H1 (cell line): Measurements from ENCODE around the gene ARRB1. TPM values are rescaled to one million over a fixed set of nuclear protein-coding genes. Genes with fewer than 3 reads are reported as not detected.

ENCODE experiments used
- CTCF ChIA-PET: fragments of 300-600 bp; sonication (Branson Sonifier 250); formaldehyde crosslinking; loops from one replicate; lab custom pipeline; 2021; ENCODE audit not compliant: partially characterized antibody; lab: Charles Lee
- POLR2A ChIA-PET: fragments of 300-600 bp; sonication (Branson Sonifier 250); formaldehyde crosslinking; loops from one replicate; lab custom pipeline; 2021; ENCODE audit warnings: inconsistent platforms; ENCODE audit not compliant: partially characterized antibody; lab: Charles Lee
- DNase-seq, 2 experiments: peaks; one replicate each; pipeline versions ENCODE4 v3.0.0 to v3.0.0-alpha.2; 2010 to 2022; ENCODE audit warnings: low spot score in 2 of 2, low read depth in 1 of 2, mixed read lengths in 1 of 2
- FAIRE-seq: peaks from 2 replicates; lab custom pipeline; 2011; peaks lifted over from hg19 to GRCh38; lab: Jason Lieb, UNC
- H2AFZ ChIP-seq: 2 replicates; pipeline ENCODE4 v1.8.1; 2012; ENCODE audit warnings: low read length, inconsistent platforms
- H2AK5ac ChIP-seq: 2 replicates; pipeline ENCODE4 v1.6.1; 2013; ENCODE audit warnings: low read depth, low read length
- H2BK120ac ChIP-seq: replicated peaks from 2 replicates; pipeline ENCODE3; 2013; ENCODE audit warnings: low read depth, low read length, inconsistent platforms
- H2BK12ac ChIP-seq: 2 replicates; pipeline ENCODE4 v1.6.1; 2013; ENCODE audit warnings: low read depth, low read length
- H2BK15ac ChIP-seq: 2 replicates; pipeline ENCODE4 v1.6.1; 2013; ENCODE audit warnings: low read length
- H2BK20ac ChIP-seq: 2 replicates; pipeline ENCODE4 v1.6.1; 2013; ENCODE audit warnings: low read length
- H2BK5ac ChIP-seq: 2 replicates; pipeline ENCODE4 v1.6.1; 2013; ENCODE audit warnings: low read depth, low read length
- H3K14ac ChIP-seq: 2 replicates; pipeline ENCODE4 v1.6.1; 2013; ENCODE audit warnings: inconsistent platforms; ENCODE audit not compliant: insufficient read length
- H3K18ac ChIP-seq: 2 replicates; pipeline ENCODE4 v1.6.1; 2013; ENCODE audit warnings: low read length; ENCODE audit errors: extremely low read depth
- H3K23ac ChIP-seq: 2 replicates; pipeline ENCODE4 v1.6.1; 2013; ENCODE audit warnings: inconsistent platforms; ENCODE audit not compliant: insufficient read length
- H3K23me2 ChIP-seq: 2 replicates; pipeline ENCODE4 v1.6.1; 2013; ENCODE audit warnings: low read depth, low read length
- H3K27ac ChIP-seq: 2 replicates; pipeline ENCODE4 v1.6.1; 2011; ENCODE audit warnings: low read depth, low read length, inconsistent platforms
- H3K27me3 ChIP-seq, 4 experiments: replicated peaks in 1 of 4; 1 replicate in 1 of 4; 2 replicates in 3 of 4; pipeline versions ENCODE4 v1.6.1 to v1.8.1; 2011 to 2013; ENCODE audit warnings: low read length in 3 of 4, mild to moderate bottlenecking in 3 of 4, inconsistent platforms in 2 of 4, mixed read lengths in 2 of 4, moderate library complexity in 1 of 4; ENCODE audit not compliant: control insufficient read depth in 3 of 4, insufficient read depth in 3 of 4; ENCODE audit errors: extremely low read depth in 1 of 4
- H3K36me3 ChIP-seq, 4 experiments: 2 replicates each; pipeline versions ENCODE4 v1.6.1 to v1.8.1; 2011 to 2013; ENCODE audit warnings: mild to moderate bottlenecking in 4 of 4, low read length in 3 of 4, moderate library complexity in 2 of 4, control low read depth in 1 of 4, inconsistent platforms in 1 of 4; ENCODE audit not compliant: insufficient read depth in 4 of 4, control insufficient read depth in 2 of 4
- H3K4ac ChIP-seq: replicated peaks from 2 replicates; pipeline ENCODE3; 2013; ENCODE audit warnings: low read length, low read depth, mixed read lengths, inconsistent platforms; ENCODE audit not compliant: insufficient read length
- H3K4me1 ChIP-seq, 4 experiments: replicated peaks in 1 of 4; 1 replicate in 1 of 4; 2 replicates in 3 of 4; pipeline versions ENCODE4 v1.6.1 to v1.8.1; 2011 to 2013; ENCODE audit warnings: low read length in 3 of 4, inconsistent platforms in 2 of 4, mixed read lengths in 1 of 4; ENCODE audit not compliant: insufficient read depth in 4 of 4, control insufficient read depth in 3 of 4
- H3K4me2 ChIP-seq, 2 experiments: 2 replicates each; pipeline versions ENCODE4 v1.6.1 to v1.8.1; 2011 to 2013; ENCODE audit warnings: low read depth in 2 of 2, low read length in 2 of 2, control low read depth in 1 of 2, inconsistent platforms in 1 of 2, mild to moderate bottlenecking in 1 of 2; ENCODE audit not compliant: insufficient read depth in 1 of 2
- H3K4me3 ChIP-seq, 4 experiments: fragments of 200-600, 300-600 bp in 1 of 4; sonication (generic), shearing (Covaris generic), sonication (Bioruptor Twin) in 1 of 4; 2 replicates each; pipeline versions ENCODE4 v1.5.1 to v1.8.1; 2011 to 2016; ENCODE audit warnings: low read length in 4 of 4, low read depth in 3 of 4, control low read depth in 2 of 4, inconsistent platforms in 2 of 4, mild to moderate bottlenecking in 2 of 4, mixed read lengths in 1 of 4, moderate library complexity in 1 of 4; ENCODE audit not compliant: insufficient read depth in 2 of 4; ENCODE audit errors: extremely low read depth in 1 of 4
- H3K56ac ChIP-seq: replicated peaks from 2 replicates; pipeline ENCODE3; 2013; ENCODE audit warnings: low read depth, mild to moderate bottlenecking, mixed read lengths, low read length, inconsistent platforms; ENCODE audit not compliant: insufficient read length
- H3K79me1 ChIP-seq: 2 replicates; pipeline ENCODE4 v1.6.1; 2013; ENCODE audit warnings: low read depth, low read length, control low read depth
- H3K79me2 ChIP-seq, 2 experiments: 2 replicates each; pipeline versions ENCODE4 v1.6.1 to v1.8.1; 2012 to 2013; ENCODE audit warnings: low read length in 2 of 2, mild to moderate bottlenecking in 2 of 2, inconsistent platforms in 1 of 2; ENCODE audit not compliant: insufficient read depth in 2 of 2, control insufficient read depth in 1 of 2
- H3K9ac ChIP-seq, 4 experiments: replicated peaks in 1 of 4; 1 replicate in 1 of 4; 2 replicates in 3 of 4; pipeline versions ENCODE4 v1.6.1 to v1.8.1; 2011 to 2013; ENCODE audit warnings: low read depth in 3 of 4, low read length in 3 of 4, control low read depth in 2 of 4, mild to moderate bottlenecking in 2 of 4, moderate library complexity in 2 of 4, inconsistent platforms in 1 of 4; ENCODE audit errors: extremely low read depth in 1 of 4
- H3K9me3 ChIP-seq, 2 experiments: 2 replicates each; pipeline versions ENCODE4 v1.6.1 to v1.8.1; 2012 to 2013; ENCODE audit warnings: mild to moderate bottlenecking in 2 of 2, moderate library complexity in 2 of 2, control low read depth in 1 of 2, inconsistent platforms in 1 of 2, low read depth in 1 of 2, low read length in 1 of 2, mixed read lengths in 1 of 2; ENCODE audit not compliant: insufficient read depth in 2 of 2
- H4K20me1 ChIP-seq, 2 experiments: replicated peaks in 1 of 2; 2 replicates each; pipeline versions ENCODE3 to v1.8.1; 2011 to 2013; ENCODE audit warnings: inconsistent platforms in 2 of 2, low read length in 2 of 2, mild to moderate bottlenecking in 1 of 2; ENCODE audit not compliant: insufficient read depth in 2 of 2, control insufficient read depth in 1 of 2
- H4K5ac ChIP-seq: 2 replicates; pipeline ENCODE4 v1.6.1; 2013; ENCODE audit warnings: low read length, low read depth, mixed read lengths, inconsistent platforms; ENCODE audit not compliant: insufficient read length
- H4K8ac ChIP-seq: 2 replicates; pipeline ENCODE4 v1.8.0; 2013; ENCODE audit warnings: mild to moderate bottlenecking, moderate library complexity, low read length, inconsistent platforms; ENCODE audit not compliant: insufficient read depth; ENCODE audit errors: extremely low read depth
- H4K91ac ChIP-seq: replicated peaks from 2 replicates; pipeline ENCODE3; 2013; ENCODE audit warnings: low read length, mixed read lengths, inconsistent platforms; ENCODE audit not compliant: insufficient read length
- ZNF274 ChIP-seq: IDR thresholded peaks from 2 replicates; pipeline ENCODE4 v1.7.0; 2012; ENCODE audit warnings: low read length, borderline replicate concordance; ENCODE audit errors: extremely low read depth
- WGBS, 2 experiments: shearing (Covaris generic) in 1 of 2; methylation state at CpG; one replicate each; pipeline versions ENCODE4 v1.1.6 to v1.1.7; 2013 to 2015; ENCODE audit warnings: low lambda C conversion rate in 2 of 2, mixed read lengths in 2 of 2, inconsistent platforms in 1 of 2, low coverage in 1 of 2, missing lambda C conversion rate in 1 of 2; ENCODE audit not compliant: insufficient replicate concordance in 2 of 2, insufficient coverage in 1 of 2, insufficient read length in 1 of 2; ENCODE audit errors: extremely low coverage in 1 of 2, missing lambda C conversion rate in 1 of 2; 5-methylcytosine and 5-hydroxymethylcytosine counted together
- polyA plus RNA-seq, 7 experiments: library from polyadenylated mRNA; depleted of rRNA in 3 of 7; stranded (reverse) in 5 of 7; unstranded in 2 of 7; fragments of >200 nt in 5 of 7; fragments of 200-250 nt in 2 of 7; gene quantifications; 1 replicate in 5 of 7; 2 replicates in 1 of 7; 4 replicates in 1 of 7; pipeline versions ENCODE4 v1.2.1 to v1.2.3, GENCODE V29; 2011 to 2013; ENCODE audit warnings: missing spikeins in 2 of 7, mixed read lengths in 2 of 7
- total RNA-seq: library from RNA; stranded (reverse); fragmentation: NEBNext Ultra II Directional; extraction: Animal tissue kit (Norgen Biotek cat#: 25700); gene quantifications from 2 replicates; pipeline ENCODE4 v1.2.1, GENCODE V29; 2021

ARRB1 gene
- total and polyA plus RNA-seq, 2 of the 8 experiments (the other 6 are each of a cell fraction or from before 2014, with no cell fraction given) = 9.4 to 31.8 TPM

GRCh38 chr11:75237050-75237449, 114.4 kb downstream of the ARRB1 start:
- H2BK15ac ChIP-seq = no peak overlapping the region
- CTCF ChIA-PET = interaction anchor here (21.3 to 45.7 kb wide), 3 partner anchors 6 to 91 kb away, joined by 726 to 952 read pairs (median 726); partner anchors contain the start of genes SLCO2B1 and TPBGL
- 88% methylated on average over 8 of the region's 8 CpGs; no CpG with 5 or more reads in 1 of the 2 experiments for WGBS, 2 experiments

More at GRCh38 chr11:75237050-75237449, 114.4 kb downstream of the ARRB1 start:
- no peak overlapping the region for H2AK5ac ChIP-seq
- no peak overlapping the region for H2BK120ac ChIP-seq
- DNase-seq (no peak), FAIRE-seq (no peak)
- H4K5ac ChIP-seq = no peak overlapping the region
- H3K27me3 ChIP-seq = peaks cover 8 to 24% (median 19%) of the 10 kb centered on the region in 4 experiments
- H3K36me3 ChIP-seq = no peaks in the 10 kb centered on the region
- no peak overlapping the region for H3K56ac ChIP-seq
- H3K9me3 ChIP-seq = no peaks in the 10 kb centered on the region
- TF ChIP-seq ZNF274 = no peak
- H3K18ac ChIP-seq = no peak overlapping the region
- H3K4me3 ChIP-seq = no peak overlapping the region
- peaks cover 12% of the 10 kb centered on the region; the same call in 1 of the 2 replicates for H3K23me2 ChIP-seq
- H3K4me1 ChIP-seq = peaks cover 5 to 22% (median 13%) of the 10 kb centered on the region in 4 experiments
- H4K91ac ChIP-seq = no peak overlapping the region
- H3K9ac ChIP-seq = no peak overlapping the region
- H3K14ac ChIP-seq = no peak overlapping the region
- H2BK5ac ChIP-seq = no peak overlapping the region
- no peak overlapping the region for H2BK20ac ChIP-seq
- no peak overlapping the region for H4K8ac ChIP-seq
- no peak overlapping the region for H3K27ac ChIP-seq
- H4K20me1 ChIP-seq = no peaks in the 10 kb centered on the region
- POLR2A ChIA-PET = interaction anchor here (1.3 kb wide), 1 partner anchor 27 kb away, joined by 3 read pairs; no protein-coding TSS in a partner anchor
- H2BK12ac ChIP-seq = no peak overlapping the region
- no peak overlapping the region for H3K23ac ChIP-seq
- H3K79me1 ChIP-seq = no peaks in the 10 kb centered on the region
- no peaks in the 10 kb centered on the region for H3K79me2 ChIP-seq
- no peak overlapping the region for H3K4ac ChIP-seq
- no peak overlapping the region for H3K4me2 ChIP-seq
- H2AFZ ChIP-seq = no peak overlapping the region
